Body of pancreas (tissue), 4 donors: Measurements from ENCODE around the gene OR6A2. TPM values are rescaled to one million over a fixed set of nuclear protein-coding genes. Genes with fewer than 3 reads are reported as not detected.

Experiments used
- ATAC-seq: fragments of 150-250 bp; one replicate; pipeline ENCODE4 v1.9.1; 2016
- DNase-seq, 4 donors: peaks; one replicate each; pipeline ENCODE4 v3.0.0-alpha.2; 2019
- H3K27ac ChIP-seq, 4 donors: fragments of 200-600 bp; sonication (generic); 1 replicate in 3 of 4; 2 replicates in 1 of 4; pipeline versions ENCODE4 v1.5.1 to v1.6.1; 2016 to 2019; ENCODE audit warnings: mild to moderate bottlenecking in 1 of 4, mixed read lengths in 1 of 4, moderate library complexity in 1 of 4
- H3K27me3 ChIP-seq, 2 donors: fragments of 200-600 bp; sonication (generic); one replicate each; pipeline ENCODE4 v1.6.0; 2016; ENCODE audit warnings: mild to moderate bottlenecking in 1 of 2
- H3K36me3 ChIP-seq, 2 donors: fragments of 200-600 bp; sonication (generic); replicated peaks in 1 of 2; 2 replicates each; pipeline ENCODE4 v1.5.1; 2016; ENCODE audit warnings: low read depth in 2 of 2; ENCODE audit not compliant: insufficient read depth in 1 of 2
- H3K4me1 ChIP-seq: fragments of 200-600 bp; sonication (generic); one replicate; pipeline ENCODE4 v1.6.0; 2016
- H3K4me3 ChIP-seq, 2 donors: fragments of 200-600 bp; sonication (generic); 1 replicate in 1 of 2; 2 replicates in 1 of 2; pipeline ENCODE4 v1.5.1; 2016 to 2019
- H3K9me3 ChIP-seq, 3 donors: fragments of 200-600 bp; sonication (generic); 1 replicate in 2 of 3; 2 replicates in 1 of 3; pipeline ENCODE4 v1.5.1; 2016
- CTCF ChIP-seq, 7 experiments: fragments of 450-650 bp in 4 of 7; fragments of 200-600 bp in 3 of 7; sonication (generic) in 3 of 7; IDR thresholded peaks; one replicate each; pipeline ENCODE4 v1.5.1; 2016 to 2019; ENCODE audit warnings: antibody characterized with exemption in 7 of 7
- POLR2A ChIP-seq, 3 donors: fragments of 450-650 bp; IDR thresholded peaks; one replicate each; pipeline ENCODE4 v1.6.1; 2016; ENCODE audit warnings: antibody characterized with exemption in 3 of 3, mild to moderate bottlenecking in 2 of 3
- WGBS, 2 donors: methylation state at CpG; one replicate each; pipeline ENCODE4 v1.1.5; 2017; 5-methylcytosine and 5-hydroxymethylcytosine counted together
- intact Hi-C: fragments of 100-400 bp; cut with DNase I; formaldehyde crosslinking; loops from one replicate; pipeline ENCODE4 v1.15.1; 2023
- total RNA-seq, 2 donors: library from RNA; depleted of rRNA; stranded (reverse); fragments of >200 nt; gene quantifications; one replicate each; pipeline ENCODE4 v1.1.0, GENCODE V29; 2016

Gene OR6A2
- total RNA-seq, 2 donors from 2014 or later, result 1.0 to 2.3 TPM

- H3K36me3 ChIP-seq, result no peaks in the 10 kb centered on the region
- H3K4me1 ChIP-seq, result no peaks in the 10 kb centered on the region
- no peaks in the 10 kb centered on the region for H3K27me3 ChIP-seq
- no peak for TF ChIP-seq CTCF (IDR thresholded peaks at IDR 0.05)
- no peak for TF ChIP-seq POLR2A (IDR thresholded peaks at IDR 0.05)
- no peak overlapping the region for H3K27ac ChIP-seq
- 64 to 87% methylated on average over 3 of the region's 3 CpGs for WGBS, 2 donors
- DNase-seq (no peak), ATAC-seq (no peak)
- no peaks in the 10 kb centered on the region for H3K9me3 ChIP-seq
- intact Hi-C loops, result no loop called here
- H3K4me3 ChIP-seq, result no peak overlapping the region
Measured at GRCh38 chr11:6747097-6747668, 52.3 kb downstream of the OR6A2 start.

GRCh38 chr11:6746626-6747025, 52.9 kb downstream of the OR6A2 start:
- H3K36me3 ChIP-seq, result no peaks in the 10 kb centered on the region
- intact Hi-C loops, result no loop called here
- ATAC-seq (no peak), DNase-seq (no peak)
- H3K27me3 ChIP-seq, result no peaks in the 10 kb centered on the region
- H3K9me3 ChIP-seq, result no peaks in the 10 kb centered on the region
- WGBS, 2 donors, result 77 to 80% methylated on average over 1 of the region's 1 CpG
- TF ChIP-seq POLR2A (IDR thresholded peaks at IDR 0.05) (no peak), CTCF (IDR thresholded peaks at IDR 0.05) (no peak)
- H3K4me1 ChIP-seq, result no peaks in the 10 kb centered on the region
- H3K27ac ChIP-seq, result peak overlapping the region in 1 of 4 donors; percentile 54
- no peak overlapping the region for H3K4me3 ChIP-seq

GRCh38 chr11:6746086-6746618, 53.3 kb downstream of the OR6A2 start:
- WGBS, 2 donors, result 60 to 67% methylated on average over 5 of the region's 5 CpGs
- no peaks in the 10 kb centered on the region for H3K36me3 ChIP-seq
- no peak overlapping the region for H3K4me3 ChIP-seq
- peak overlapping the region in 1 of 4 donors; percentile 54 for H3K27ac ChIP-seq
- ATAC-seq (no peak), DNase-seq (no peak)
- H3K9me3 ChIP-seq, result no peaks in the 10 kb centered on the region
- no peaks in the 10 kb centered on the region for H3K4me1 ChIP-seq
- no peaks in the 10 kb centered on the region for H3K27me3 ChIP-seq
- TF ChIP-seq CTCF (IDR thresholded peaks at IDR 0.05) (no peak), POLR2A (IDR thresholded peaks at IDR 0.05) (no peak)
- intact Hi-C loops, result no loop called here

GRCh38 chr11:6745465-6746015, 53.9 kb downstream of the OR6A2 start:
- 48 to 55% methylated on average over 2 of the region's 2 CpGs for WGBS, 2 donors
- ATAC-seq (no peak), DNase-seq (no peak)
- H3K27me3 ChIP-seq, result no peaks in the 10 kb centered on the region
- TF ChIP-seq POLR2A (IDR thresholded peaks at IDR 0.05) (no peak), CTCF (IDR thresholded peaks at IDR 0.05) (no peak)
- no peaks in the 10 kb centered on the region for H3K4me1 ChIP-seq
- H3K9me3 ChIP-seq, result no peaks in the 10 kb centered on the region
- H3K4me3 ChIP-seq, result no peak overlapping the region
- H3K27ac ChIP-seq, result peak overlapping the region in 1 of 4 donors; percentile 54
- no peaks in the 10 kb centered on the region for H3K36me3 ChIP-seq
- intact Hi-C loops, result no loop called here

GRCh38 chr11:6745018-6745417, 54.5 kb downstream of the OR6A2 start:
- intact Hi-C loops, result no loop called here
- no peak overlapping the region for H3K27ac ChIP-seq
- WGBS, 2 donors, result 55 to 73% methylated on average over 3 to 4 of the region's 4 CpGs

More at GRCh38 chr11:6745018-6745417, 54.5 kb downstream of the OR6A2 start:
- Histone ChIP-seq H3K4me3 (no peak overlapping the region), H3K9me3 (no peaks in the 10 kb centered on the region), H3K4me1 (no peaks in the 10 kb centered on the region), H3K27me3 (no peaks in the 10 kb centered on the region), H3K36me3 (no peaks in the 10 kb centered on the region)
- ATAC-seq (no peak), DNase-seq (no peak)
- no peak for TF ChIP-seq POLR2A (IDR thresholded peaks at IDR 0.05)
- TF ChIP-seq CTCF (IDR thresholded peaks at IDR 0.05), result no peak
